ENCODE data around the gene MTHFD1. TPM values are rescaled to one million over a fixed set of nuclear protein-coding genes. Genes with fewer than 3 reads are reported as not detected.

MTHFD1 gene
- 19.9 and 24.8 TPM in 2 replicates for total RNA-seq

GRCh38 chr14:64387782-64388532 is at the start of gene MTHFD1:
MTHFD1 (plus strand) TSS chr14:64388353; CDS start chr14:64388428, 75 bp downstream.

GRCh38 chr14:64465191-64465822 is 77.2 kb downstream of the MTHFD1 start, which contains the start of gene AKAP5:
AKAP5 (plus strand) TSS chr14:64465499; CDS start chr14:64468395, 2,896 bp downstream.

GRCh38 chr14:64503434-64504309 is 115.5 kb downstream of the MTHFD1 start, which contains the start of gene ZBTB25:
ZBTB25 (minus strand) TSS chr14:64503838; CDS start chr14:64490533, 13,305 bp downstream.

GRCh38 chr14:64504310-64504896 is 116.2 kb downstream of the MTHFD1 start, which contains the start of gene ZBTB1:
ZBTB1 (plus strand) TSS chr14:64504770; CDS start chr14:64521505, 16,735 bp downstream.

Other genes starting within 250 kb of the MTHFD1 start
- not detected in 2 replicates for gene ESR2, start 94.0 kb upstream of the MTHFD1 start, total RNA-seq
- gene AKAP5, start 77.1 kb downstream of the MTHFD1 start, total RNA-seq = 0.32 and 0.36 TPM in 2 replicates
- gene ZBTB25, start 115.5 kb downstream of the MTHFD1 start, total RNA-seq = 4.4 and 5.6 TPM in 2 replicates
- 28.7 and 40.3 TPM in 2 replicates for gene ZBTB1, start 116.4 kb downstream of the MTHFD1 start, total RNA-seq
- gene HSPA2, start 152.4 kb downstream of the MTHFD1 start, total RNA-seq = 4.9 and 7.9 TPM in 2 replicates
- gene PPP1R36, start 161.6 kb downstream of the MTHFD1 start, total RNA-seq = 0.16 TPM in 1 of 2 replicates, not detected in the other

Measured in cardiac atrium fibroblast (primary cell).